ENCODE results near the gene GALNTL6. TPM values are rescaled to one million over a fixed set of nuclear protein-coding genes. Genes with fewer than 3 reads are reported as not detected.

GALNTL6 gene
- total and polyA plus RNA-seq, 2 of the 4 experiments (the other 2 are of a cell fraction), result under 0.01 TPM; not detected in 1

DNA sequence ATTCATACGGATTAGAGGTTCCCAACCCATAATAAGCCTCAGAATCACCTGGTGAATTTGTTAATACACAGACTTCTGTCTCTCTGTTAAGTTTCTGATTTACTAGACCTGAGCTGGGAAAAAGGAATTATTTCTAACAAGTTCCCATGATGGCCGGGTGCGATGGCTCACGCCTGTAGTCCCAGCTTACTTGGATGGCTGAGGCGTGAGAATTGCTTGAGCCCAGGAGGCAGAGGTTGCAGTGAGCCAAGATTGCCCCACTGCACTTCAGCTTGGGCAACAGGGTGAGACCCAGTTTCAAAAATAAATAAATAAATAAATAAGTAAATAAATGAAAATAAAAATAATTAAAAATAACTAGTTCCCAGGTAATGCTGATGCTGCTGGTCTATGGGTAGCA is 412.3 kb downstream of the GALNTL6 start:
- Histone ChIP-seq H3K79me1 (ENCODE audit: low read depth in 1 of 2, low read length in 2 of 2) (no peaks in the 10 kb centered on the region), H3K14ac (replicated peaks; ENCODE audit: low read depth, low read length) (no peak overlapping the region), H4K91ac (ENCODE audit: insufficient read depth, low read depth, low read length) (no peak overlapping the region), H2AFZ (replicated peaks; ENCODE audit: low read length, poor library complexity) (no peak overlapping the region), H2BK15ac (ENCODE audit: low read depth, low read length) (no peak overlapping the region), H3K4me1 (ENCODE audit: control insufficient read depth, insufficient read depth, low read length) (no peaks in the 10 kb centered on the region), H3K9me1 (ENCODE audit: insufficient read depth, low read length) (no peaks in the 10 kb centered on the region), H3K23ac (ENCODE audit: low read depth, low read length) (no peak overlapping the region), H3K56ac (ENCODE audit: extremely low read depth, insufficient read depth, low read length) (no peak overlapping the region), H3K4ac (ENCODE audit: low read depth, low read length) (no peak overlapping the region), H3K27ac (ENCODE audit: insufficient read depth, low read length) (no peak overlapping the region), H4K8ac (ENCODE audit: low read depth in 2 of 2, low read length in 2 of 2) (no peak overlapping the region), H4K20me1 (ENCODE audit: insufficient read depth, low read length) (no peaks in the 10 kb centered on the region), H3K9me3 (ENCODE audit: control insufficient read depth, insufficient read depth, low read length) (peaks cover 2% of the 10 kb centered on the region; the same call in 1 of the 2 replicates), H3K27me3 (ENCODE audit: control insufficient read depth, insufficient read depth, low read length) (no peaks in the 10 kb centered on the region), H3K4me3 (ENCODE audit: insufficient read depth, low read depth, low read length) (no peak overlapping the region), H2BK120ac (ENCODE audit: low read depth, low read length) (no peak overlapping the region), H3K4me2 (ENCODE audit: low read depth, low read length) (no peak overlapping the region), H3K36me3 (ENCODE audit: control insufficient read depth, insufficient read depth, low read length) (no peaks in the 10 kb centered on the region), H2AK9ac (replicated peaks; ENCODE audit: low read depth, low read length, poor library complexity) (no peak overlapping the region), H3K18ac (ENCODE audit: low read depth, low read length) (no peak overlapping the region), H2AK5ac (ENCODE audit: low read depth, low read length) (no peak overlapping the region), H3K9ac (ENCODE audit: low read depth, low read length) (no peak overlapping the region), H4K5ac (ENCODE audit: low read depth, low read length) (no peak overlapping the region), H2BK5ac (ENCODE audit: low read depth, low read length, poor library complexity, severe bottlenecking) (no peak overlapping the region), H2BK20ac (ENCODE audit: low read depth, low read length) (no peak overlapping the region)
- ChIA-PET POLR2A (ENCODE audit: unreplicated experiment) (no interaction called here), CTCF (no interaction called here)
- no CpG with 5 or more reads among the region's 5 CpGs for WGBS, 2 experiments (ENCODE audit: extremely low coverage in 2 of 2, insufficient read length in 1 of 2)
- intact Hi-C loops (cut with micrococcal nuclease), result no loop called here
- ATAC-seq (ENCODE audit: low read depth) (no peak), DNase-seq (no peak)
- in situ Hi-C loops (cut with MboI; ENCODE audit: low sequenced_read_pairs), result no loop called here
- no peak for TF ChIP-seq MAZ (IDR thresholded peaks at IDR 0.05; ENCODE audit: borderline replicate concordance, low read depth, low read length)
- TF ChIP-seq POLR2A (IDR thresholded peaks at IDR 0.05; ENCODE audit: low read depth, low read length), result no peak
- TF ChIP-seq NFE2L2 (IDR thresholded peaks at IDR 0.05; ENCODE audit: low read depth, low read length), result no peak
- no peak for TF ChIP-seq MAFK (IDR thresholded peaks at IDR 0.05; ENCODE audit: low read depth, low read length)
- TF ChIP-seq, protein P1, sequence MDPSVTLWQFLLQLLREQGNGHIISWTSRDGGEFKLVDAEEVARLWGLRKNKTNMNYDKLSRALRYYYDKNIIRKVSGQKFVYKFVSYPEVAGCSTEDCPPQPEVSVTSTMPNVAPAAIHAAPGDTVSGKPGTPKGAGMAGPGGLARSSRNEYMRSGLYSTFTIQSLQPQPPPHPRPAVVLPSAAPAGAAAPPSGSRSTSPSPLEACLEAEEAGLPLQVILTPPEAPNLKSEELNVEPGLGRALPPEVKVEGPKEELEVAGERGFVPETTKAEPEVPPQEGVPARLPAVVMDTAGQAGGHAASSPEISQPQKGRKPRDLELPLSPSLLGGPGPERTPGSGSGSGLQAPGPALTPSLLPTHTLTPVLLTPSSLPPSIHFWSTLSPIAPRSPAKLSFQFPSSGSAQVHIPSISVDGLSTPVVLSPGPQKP (IDR thresholded peaks at IDR 0.05; ENCODE audit: borderline replicate concordance, low read depth, low read length), result no peak
- TF ChIP-seq FOS (IDR thresholded peaks at IDR 0.05; ENCODE audit: low read depth, low read length), result no peak
- TF ChIP-seq BHLHE40 (IDR thresholded peaks at IDR 0.05; ENCODE audit: low read depth, low read length), result no peak
- no peak for TF ChIP-seq CEBPB (IDR thresholded peaks at IDR 0.05; ENCODE audit: low read depth, low read length)
- dilution Hi-C loops (cut with HindIII; ENCODE audit: low sequenced_read_pairs, unreplicated experiment), result no loop called here
- BruUV-seq (replicated peaks), result no TSS peak
